GM21515 (cell line): ENCODE data around the gene RTCA.

Experiments used
- ATAC-seq: cut with Tn5 transposase; IDR thresholded peaks from one replicate; pipeline ENCODE4 v1.9.1; 2021; ENCODE audit not compliant: unreplicated experiment

The RTCA gene

DNA sequence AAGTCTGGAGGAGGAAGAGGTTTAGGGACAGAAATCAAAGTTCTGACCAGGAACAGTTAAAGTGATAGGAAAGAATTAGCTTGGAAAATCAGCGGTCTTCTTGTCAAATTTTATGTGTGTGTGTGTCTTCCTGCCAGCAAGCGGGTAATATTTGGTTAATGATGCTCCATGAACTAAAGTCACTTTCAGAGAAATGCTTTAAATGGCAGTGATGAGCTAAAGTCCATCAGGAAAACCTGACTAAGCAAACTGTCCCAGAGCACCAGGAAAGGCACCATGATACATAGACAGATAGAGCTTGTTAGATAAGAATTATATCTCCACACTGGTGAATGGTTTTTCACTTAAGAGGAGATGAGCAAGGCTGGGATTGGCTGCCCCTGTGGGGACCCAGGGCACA, 76.3 kb downstream of the RTCA start:
- ATAC-seq = no peak
